ENCODE measurements around the gene POMGNT2.

Gene POMGNT2

DNA sequence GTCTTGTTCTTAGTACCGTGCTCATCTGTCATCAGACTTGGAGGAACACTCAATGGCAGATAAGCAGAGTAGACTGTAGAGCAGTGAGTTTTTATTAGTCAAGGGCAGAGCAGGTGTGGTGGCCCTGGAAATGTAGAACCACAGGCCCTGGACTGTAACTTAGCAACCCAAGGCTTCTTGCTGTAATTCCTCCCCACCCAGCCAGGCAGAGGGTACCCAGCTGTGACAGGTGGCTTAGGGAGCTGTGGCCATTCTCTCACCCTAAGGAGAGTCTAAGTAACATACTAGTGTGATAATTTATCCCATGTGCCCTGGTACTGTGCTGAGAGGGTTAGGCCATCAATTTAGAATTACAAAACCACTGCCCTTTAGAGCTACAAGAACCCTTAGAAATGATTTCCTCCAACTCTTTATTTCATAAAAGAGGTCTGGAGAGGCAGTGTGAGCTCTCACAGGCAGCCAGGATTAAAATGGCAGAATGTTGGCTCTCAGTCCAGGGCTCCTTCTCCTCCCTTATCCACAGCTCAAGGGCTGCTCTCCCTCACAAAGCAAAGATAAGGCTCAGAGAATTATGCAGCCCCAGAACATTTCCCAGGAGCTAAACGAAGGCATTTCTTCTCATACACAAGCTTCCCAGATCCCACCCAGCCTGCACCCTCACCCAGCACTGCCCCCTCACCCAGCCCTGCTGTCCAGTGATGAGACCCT is 3.0 kb downstream of the POMGNT2 start:
- H3K27ac ChIP-seq (replicated peaks; ENCODE audit: low read length): no peak overlapping the region
- no peak overlapping the region for H3K4ac ChIP-seq (ENCODE audit: low read length)
- peak overlapping the region in 1 of 2 donors; percentile 65 for H3K4me3 ChIP-seq (ENCODE audit: low read length in 2 of 2)
- no peak overlapping the region for H3K4me2 ChIP-seq (ENCODE audit: insufficient read depth, low read length, poor library complexity, severe bottlenecking)
- no peaks in the 10 kb centered on the region for H3K36me3 ChIP-seq (replicated peaks in 1 of 2; ENCODE audit: control insufficient read depth in 2 of 2, insufficient read depth in 2 of 2, low read length in 2 of 2)
- DNase-seq (ENCODE audit: low spot score): no peak
- H3K79me1 ChIP-seq (ENCODE audit: low read depth, low read length): peaks cover 2% of the 10 kb centered on the region
- H2BK15ac ChIP-seq (ENCODE audit: low read length): no peak overlapping the region
- peak overlapping the region; percentile 1 for H3K14ac ChIP-seq (ENCODE audit: low read length)
- WGBS, 2 donors (ENCODE audit: extremely low coverage in 2 of 2, insufficient read length in 2 of 2, insufficient replicate concordance in 1 of 2): no CpG with 5 or more reads among the region's 2 CpGs
- H3K9ac ChIP-seq (ENCODE audit: low read depth, low read length, poor library complexity): no peak overlapping the region
- H3K18ac ChIP-seq (ENCODE audit: low read length): no peak overlapping the region
- H3K9me3 ChIP-seq (replicated peaks in 1 of 2; ENCODE audit: control insufficient read depth in 2 of 2, insufficient read depth in 1 of 2, low read depth in 1 of 2, low read length in 2 of 2): no peaks in the 10 kb centered on the region
- peaks cover 0 to 9% (median 1%) of the 10 kb centered on the region in 3 experiments for H3K27me3 ChIP-seq (ENCODE audit: control insufficient read depth in 3 of 3, insufficient read depth in 3 of 3, low read depth in 1 of 3, low read length in 3 of 3)
- H2AK5ac ChIP-seq (ENCODE audit: low read depth, low read length): peak overlapping the region; percentile 10
- H2AFZ ChIP-seq (ENCODE audit: low read length): no peak overlapping the region
- H2BK12ac ChIP-seq (ENCODE audit: low read length): no peak overlapping the region
- H2BK120ac ChIP-seq (ENCODE audit: low read depth, low read length): no peak overlapping the region
- H2BK5ac ChIP-seq (ENCODE audit: low read length): no peak overlapping the region
- H3K4me1 ChIP-seq (ENCODE audit: control insufficient read depth in 2 of 2, insufficient read depth in 1 of 2, low read depth in 1 of 2, low read length in 2 of 2): peaks cover 4 to 7% of the 10 kb centered on the region in 2 donors
- H4K91ac ChIP-seq (ENCODE audit: low read depth, low read length, poor library complexity): no peak overlapping the region
- peak overlapping the region; percentile 52 for H3K23ac ChIP-seq (ENCODE audit: low read depth, low read length, poor library complexity)
- H4K8ac ChIP-seq (ENCODE audit: low read depth, low read length): no peak overlapping the region

GRCh38 chr3:43098761-43099160 is 7.1 kb downstream of the POMGNT2 start:
- H2BK120ac ChIP-seq (ENCODE audit: low read depth, low read length): no peak overlapping the region
- H3K27ac ChIP-seq (replicated peaks; ENCODE audit: low read length): no peak overlapping the region
- H3K4me1 ChIP-seq (ENCODE audit: control insufficient read depth in 2 of 2, insufficient read depth in 1 of 2, low read depth in 1 of 2, low read length in 2 of 2): peaks cover 4 to 16% of the 10 kb centered on the region in 2 donors
- no peak overlapping the region for H3K18ac ChIP-seq (ENCODE audit: low read length)
- H2BK5ac ChIP-seq (ENCODE audit: low read length): no peak overlapping the region
- H2AK5ac ChIP-seq (ENCODE audit: low read depth, low read length): no peak overlapping the region
- no peak overlapping the region for H2BK15ac ChIP-seq (ENCODE audit: low read length)
- no peaks in the 10 kb centered on the region for H3K36me3 ChIP-seq (replicated peaks in 1 of 2; ENCODE audit: control insufficient read depth in 2 of 2, insufficient read depth in 2 of 2, low read length in 2 of 2)
- H3K14ac ChIP-seq (ENCODE audit: low read length): no peak overlapping the region
- no peak overlapping the region for H3K4me3 ChIP-seq (ENCODE audit: low read length in 2 of 2)
- no peaks in the 10 kb centered on the region for H3K27me3 ChIP-seq (ENCODE audit: control insufficient read depth in 3 of 3, insufficient read depth in 3 of 3, low read depth in 1 of 3, low read length in 3 of 3)
- no peak overlapping the region for H3K4ac ChIP-seq (ENCODE audit: low read length)
- no peak overlapping the region for H3K23ac ChIP-seq (ENCODE audit: low read depth, low read length, poor library complexity)
- H3K9me3 ChIP-seq (replicated peaks in 1 of 2; ENCODE audit: control insufficient read depth in 2 of 2, insufficient read depth in 1 of 2, low read depth in 1 of 2, low read length in 2 of 2): no peaks in the 10 kb centered on the region
- H3K9ac ChIP-seq (ENCODE audit: low read depth, low read length, poor library complexity): no peak overlapping the region
- no peak overlapping the region for H4K91ac ChIP-seq (ENCODE audit: low read depth, low read length, poor library complexity)
- no peak overlapping the region for H3K4me2 ChIP-seq (ENCODE audit: insufficient read depth, low read length, poor library complexity, severe bottlenecking)
- no peak for DNase-seq (ENCODE audit: low spot score)
- no CpG with 5 or more reads among the region's 8 CpGs for WGBS, 2 donors (ENCODE audit: extremely low coverage in 2 of 2, insufficient read length in 2 of 2, insufficient replicate concordance in 1 of 2)
- no peak overlapping the region for H4K8ac ChIP-seq (ENCODE audit: low read depth, low read length)
- H3K79me1 ChIP-seq (ENCODE audit: low read depth, low read length): peaks cover 2% of the 10 kb centered on the region
- H2AFZ ChIP-seq (ENCODE audit: low read length): no peak overlapping the region
- H2BK12ac ChIP-seq (ENCODE audit: low read length): no peak overlapping the region

- Histone ChIP-seq H3K4me3 (ENCODE audit: low read length in 2 of 2) (no peak overlapping the region), H2BK15ac (ENCODE audit: low read length) (no peak overlapping the region), H3K14ac (ENCODE audit: low read length) (no peak overlapping the region), H4K91ac (ENCODE audit: low read depth, low read length, poor library complexity) (no peak overlapping the region), H3K9ac (ENCODE audit: low read depth, low read length, poor library complexity) (no peak overlapping the region), H3K36me3 (replicated peaks in 1 of 2; ENCODE audit: control insufficient read depth in 2 of 2, insufficient read depth in 2 of 2, low read length in 2 of 2) (no peaks in the 10 kb centered on the region), H2AFZ (ENCODE audit: low read length) (no peak overlapping the region), H2BK5ac (ENCODE audit: low read length) (no peak overlapping the region), H2BK120ac (ENCODE audit: low read depth, low read length) (no peak overlapping the region), H3K9me3 (replicated peaks in 1 of 2; ENCODE audit: control insufficient read depth in 2 of 2, insufficient read depth in 1 of 2, low read depth in 1 of 2, low read length in 2 of 2) (no peaks in the 10 kb centered on the region), H3K4me2 (ENCODE audit: insufficient read depth, low read length, poor library complexity, severe bottlenecking) (no peak overlapping the region), H2AK5ac (ENCODE audit: low read depth, low read length) (no peak overlapping the region), H4K8ac (ENCODE audit: low read depth, low read length) (no peak overlapping the region), H3K27ac (replicated peaks; ENCODE audit: low read length) (no peak overlapping the region), H3K27me3 (ENCODE audit: control insufficient read depth in 3 of 3, insufficient read depth in 3 of 3, low read depth in 1 of 3, low read length in 3 of 3) (no peaks in the 10 kb centered on the region), H3K18ac (ENCODE audit: low read length) (peak overlapping the region; percentile 25), H3K79me1 (ENCODE audit: low read depth, low read length) (no peaks in the 10 kb centered on the region), H3K23ac (ENCODE audit: low read depth, low read length, poor library complexity) (peak overlapping the region; percentile 20), H2BK12ac (ENCODE audit: low read length) (no peak overlapping the region), H3K4me1 (ENCODE audit: control insufficient read depth in 2 of 2, insufficient read depth in 1 of 2, low read depth in 1 of 2, low read length in 2 of 2) (peaks cover 0 to 16% of the 10 kb centered on the region in 2 donors), H3K4ac (ENCODE audit: low read length) (no peak overlapping the region)
- DNase-seq (ENCODE audit: low spot score): no peak
- no CpG with 5 or more reads among the region's 5 CpGs for WGBS, 2 donors (ENCODE audit: extremely low coverage in 2 of 2, insufficient read length in 2 of 2, insufficient replicate concordance in 1 of 2)
Measured at GRCh38 chr3:43097400-43098080, 8.3 kb downstream of the POMGNT2 start.

- WGBS, 2 donors (ENCODE audit: extremely low coverage in 2 of 2, insufficient read length in 2 of 2, insufficient replicate concordance in 1 of 2): no CpG with 5 or more reads among the region's 3 CpGs
- Histone ChIP-seq H2BK5ac (ENCODE audit: low read length) (no peak overlapping the region), H2AK5ac (ENCODE audit: low read depth, low read length) (no peak overlapping the region), H3K9me3 (replicated peaks in 1 of 2; ENCODE audit: control insufficient read depth in 2 of 2, insufficient read depth in 1 of 2, low read depth in 1 of 2, low read length in 2 of 2) (no peaks in the 10 kb centered on the region), H4K91ac (ENCODE audit: low read depth, low read length, poor library complexity) (no peak overlapping the region), H3K4me1 (ENCODE audit: control insufficient read depth in 2 of 2, insufficient read depth in 1 of 2, low read depth in 1 of 2, low read length in 2 of 2) (peaks cover 0 to 16% of the 10 kb centered on the region in 2 donors), H3K27ac (replicated peaks; ENCODE audit: low read length) (no peak overlapping the region), H3K4me2 (ENCODE audit: insufficient read depth, low read length, poor library complexity, severe bottlenecking) (no peak overlapping the region), H3K4ac (ENCODE audit: low read length) (no peak overlapping the region), H3K23ac (ENCODE audit: low read depth, low read length, poor library complexity) (peak overlapping the region; percentile 9), H3K4me3 (ENCODE audit: low read length in 2 of 2) (no peak overlapping the region), H2BK12ac (ENCODE audit: low read length) (no peak overlapping the region), H3K79me1 (ENCODE audit: low read depth, low read length) (no peaks in the 10 kb centered on the region), H2BK15ac (ENCODE audit: low read length) (no peak overlapping the region), H2AFZ (ENCODE audit: low read length) (no peak overlapping the region), H3K36me3 (replicated peaks in 1 of 2; ENCODE audit: control insufficient read depth in 2 of 2, insufficient read depth in 2 of 2, low read length in 2 of 2) (no peaks in the 10 kb centered on the region), H3K14ac (ENCODE audit: low read length) (no peak overlapping the region), H3K18ac (ENCODE audit: low read length) (no peak overlapping the region), H4K8ac (ENCODE audit: low read depth, low read length) (no peak overlapping the region), H3K27me3 (ENCODE audit: control insufficient read depth in 3 of 3, insufficient read depth in 3 of 3, low read depth in 1 of 3, low read length in 3 of 3) (no peaks in the 10 kb centered on the region), H3K9ac (ENCODE audit: low read depth, low read length, poor library complexity) (no peak overlapping the region), H2BK120ac (ENCODE audit: low read depth, low read length) (no peak overlapping the region)
- DNase-seq (ENCODE audit: low spot score): no peak
Measured at GRCh38 chr3:43096761-43097160, 9.1 kb downstream of the POMGNT2 start.
